ENCODE measurements around the gene BICRAL.

GRCh38 chr6:42898891-42899361 is 117.1 kb downstream of the BICRAL start:
- TF ChIP-seq POLR2AphosphoS5 (IDR thresholded peaks at IDR 0.05; ENCODE audit: control insufficient read depth, insufficient read depth, low read depth, low read length) (no peak), ZNF76 (CRISPR knock-in tag; IDR thresholded peaks at IDR 0.05; ENCODE audit: borderline replicate concordance) (no peak), BRD9 (IDR thresholded peaks at IDR 0.05; ENCODE audit: low read depth, partially characterized antibody) (no peak), BCL6 (CRISPR knock-in tag; IDR thresholded peaks at IDR 0.05) (no peak), CTCF (IDR thresholded peaks at IDR 0.05 in 2 of 3, conservative IDR thresholded peaks at IDR 0.05 in 1 of 3; ENCODE audit: insufficient read depth in 2 of 3, low read depth in 1 of 3, low read length in 3 of 3) (peak; percentile 79 to 92 (median 88))

Measured in K562 (cell line).